AG09309 (cell line): ENCODE results near the gene ZFP62.
A peak's percentile ranks its signal among the peaks of the same experiment; 100 is the strongest.

Experiments
- DNase-seq: peaks from one replicate; pipeline ENCODE4 v3.0.0-alpha.2; 2010; ENCODE audit warnings: low read depth
- H3K4me3 ChIP-seq: 2 replicates; pipeline ENCODE4 v1.5.1; 2011; ENCODE audit warnings: mild to moderate bottlenecking, low read depth, low read length, moderate library complexity; ENCODE audit not compliant: control insufficient read depth
- CTCF ChIP-seq: IDR thresholded peaks from 2 replicates; pipeline ENCODE4 v1.5.1; 2011; ENCODE audit warnings: mild to moderate bottlenecking, low read depth, low read length, inconsistent platforms; ENCODE audit not compliant: insufficient read depth, control insufficient read depth; ENCODE audit errors: missing control alignments

ZFP62 gene

GRCh38 chr5:180799194-180799593 lies 61.9 kb downstream of the ZFP62 start:
- peak; percentile 30 for TF ChIP-seq CTCF
- H3K4me3 ChIP-seq, result peak overlapping the region; percentile 1; the same call in 1 of the 2 replicates
- DNase-seq, result no peak

GRCh38 chr5:180798193-180798592 lies 62.9 kb downstream of the ZFP62 start:
- TF ChIP-seq CTCF, result no peak
- DNase-seq, result no peak
- H3K4me3 ChIP-seq, result no peak overlapping the region
